Measurements from ENCODE around the gene CDK19. TPM values are rescaled to one million over a fixed set of nuclear protein-coding genes. Genes with fewer than 3 reads are reported as not detected.
"Not testable (repeated sequence)": the region's sequence is repeated elsewhere in the genome, so short reads cannot be mapped to it uniquely, and the experiment has no call there.

The CDK19 gene
- total RNA-seq, 1 experiment from 2014 or later, result 24.3 TPM

- H3K36me3 Mint-ChIP-seq (ENCODE audit: insufficient read depth, unreplicated experiment), result no peaks in the 10 kb centered on the region
- TF ChIP-seq CTCF (IDR thresholded peaks at IDR 0.05; ENCODE audit: unreplicated experiment), result no peak
- no peak overlapping the region for H3K27ac Mint-ChIP-seq (ENCODE audit: unreplicated experiment)
- no peak for DNase-seq
- no TSS peak for BruUV-seq (replicated peaks)
- CTCF ChIA-PET, result interaction anchor here (0.7 kb wide), 1 partner anchor 209 kb away, joined by 3 read pairs; no protein-coding TSS in a partner anchor
- H3K27me3 Mint-ChIP-seq (ENCODE audit: unreplicated experiment), result no peaks in the 10 kb centered on the region
- H3K9me3 Mint-ChIP-seq (ENCODE audit: low read depth, unreplicated experiment), result no peaks in the 10 kb centered on the region
- H3K4me1 Mint-ChIP-seq (ENCODE audit: low read depth, unreplicated experiment), result no peaks in the 10 kb centered on the region
- intact Hi-C loops (cut with micrococcal nuclease; ENCODE audit: unreplicated experiment), result no loop called here
- H3K4me3 Mint-ChIP-seq (ENCODE audit: low read depth, unreplicated experiment), result no peak overlapping the region
These were observed 45.3 kb downstream of the CDK19 start for GRCh38 chr6:110769923-110770322.

- intact Hi-C loops (cut with micrococcal nuclease; ENCODE audit: unreplicated experiment), result no loop called here
- no peak overlapping the region for H3K27ac Mint-ChIP-seq (ENCODE audit: unreplicated experiment)
- no peaks in the 10 kb centered on the region for H3K9me3 Mint-ChIP-seq (ENCODE audit: low read depth, unreplicated experiment)
- CTCF ChIA-PET, result no interaction called here
- H3K36me3 Mint-ChIP-seq (ENCODE audit: insufficient read depth, unreplicated experiment), result no peaks in the 10 kb centered on the region
- TF ChIP-seq CTCF (IDR thresholded peaks at IDR 0.05; ENCODE audit: unreplicated experiment), result no peak
- H3K27me3 Mint-ChIP-seq (ENCODE audit: unreplicated experiment), result no peaks in the 10 kb centered on the region
- H3K4me3 Mint-ChIP-seq (ENCODE audit: low read depth, unreplicated experiment), result no peak overlapping the region
- no peaks in the 10 kb centered on the region for H3K4me1 Mint-ChIP-seq (ENCODE audit: low read depth, unreplicated experiment)
- BruUV-seq (replicated peaks), result no TSS peak
- DNase-seq, result no peak
These were observed 47.2 kb downstream of the CDK19 start for GRCh38 chr6:110768057-110768456.

- intact Hi-C loops (cut with micrococcal nuclease; ENCODE audit: unreplicated experiment), result no loop called here
- Mint-ChIP-seq H3K9me3 (ENCODE audit: low read depth, unreplicated experiment) (no peaks in the 10 kb centered on the region), H3K27me3 (ENCODE audit: unreplicated experiment) (no peaks in the 10 kb centered on the region), H3K4me1 (ENCODE audit: low read depth, unreplicated experiment) (no peaks in the 10 kb centered on the region), H3K4me3 (ENCODE audit: low read depth, unreplicated experiment) (no peak overlapping the region), H3K27ac (ENCODE audit: unreplicated experiment) (no peak overlapping the region), H3K36me3 (ENCODE audit: insufficient read depth, unreplicated experiment) (no peaks in the 10 kb centered on the region)
- CTCF ChIA-PET, result no interaction called here
- BruUV-seq (replicated peaks), result no TSS peak
- DNase-seq, result no peak
- no peak for TF ChIP-seq CTCF (IDR thresholded peaks at IDR 0.05; ENCODE audit: unreplicated experiment)
These were observed 53.9 kb downstream of the CDK19 start for GRCh38 chr6:110761371-110761770.

- intact Hi-C loops (cut with micrococcal nuclease; ENCODE audit: unreplicated experiment), result no loop called here
- no peak overlapping the region for H3K27ac Mint-ChIP-seq (ENCODE audit: unreplicated experiment)
- BruUV-seq (replicated peaks), result no TSS peak
- H3K4me3 Mint-ChIP-seq (ENCODE audit: low read depth, unreplicated experiment), result no peak overlapping the region
- CTCF ChIA-PET, result no interaction called here
- H3K36me3 Mint-ChIP-seq (ENCODE audit: insufficient read depth, unreplicated experiment), result no peaks in the 10 kb centered on the region
- peaks cover 4% of the 10 kb centered on the region for H3K4me1 Mint-ChIP-seq (ENCODE audit: low read depth, unreplicated experiment)
- H3K9me3 Mint-ChIP-seq (ENCODE audit: low read depth, unreplicated experiment), result no peaks in the 10 kb centered on the region
- DNase-seq, result no peak
- TF ChIP-seq CTCF (IDR thresholded peaks at IDR 0.05; ENCODE audit: unreplicated experiment), result no peak
- no peaks in the 10 kb centered on the region for H3K27me3 Mint-ChIP-seq (ENCODE audit: unreplicated experiment)
These were observed 54.7 kb downstream of the CDK19 start for GRCh38 chr6:110760589-110760988.

- DNase-seq; H3K27ac Mint-ChIP-seq (ENCODE audit: unreplicated experiment); CTCF ChIA-PET; H3K9me3 Mint-ChIP-seq (ENCODE audit: low read depth, unreplicated experiment); intact Hi-C loops (cut with micrococcal nuclease; ENCODE audit: unreplicated experiment); H3K36me3 Mint-ChIP-seq (ENCODE audit: insufficient read depth, unreplicated experiment); BruUV-seq (replicated peaks); H3K4me1 Mint-ChIP-seq (ENCODE audit: low read depth, unreplicated experiment); H3K4me3 Mint-ChIP-seq (ENCODE audit: low read depth, unreplicated experiment); H3K27me3 Mint-ChIP-seq (ENCODE audit: unreplicated experiment): not testable (repeated sequence)
These were observed 55.2 kb downstream of the CDK19 start for GRCh38 chr6:110760098-110760497.
